ENCODE measurements around the gene ALG10.
A peak's percentile ranks its signal among the peaks of the same experiment; 100 is the strongest.
"Not testable (repeated sequence)": the region's sequence is repeated elsewhere in the genome, so short reads cannot be mapped to it uniquely, and the experiment has no call there.

The ALG10 gene, protein sequence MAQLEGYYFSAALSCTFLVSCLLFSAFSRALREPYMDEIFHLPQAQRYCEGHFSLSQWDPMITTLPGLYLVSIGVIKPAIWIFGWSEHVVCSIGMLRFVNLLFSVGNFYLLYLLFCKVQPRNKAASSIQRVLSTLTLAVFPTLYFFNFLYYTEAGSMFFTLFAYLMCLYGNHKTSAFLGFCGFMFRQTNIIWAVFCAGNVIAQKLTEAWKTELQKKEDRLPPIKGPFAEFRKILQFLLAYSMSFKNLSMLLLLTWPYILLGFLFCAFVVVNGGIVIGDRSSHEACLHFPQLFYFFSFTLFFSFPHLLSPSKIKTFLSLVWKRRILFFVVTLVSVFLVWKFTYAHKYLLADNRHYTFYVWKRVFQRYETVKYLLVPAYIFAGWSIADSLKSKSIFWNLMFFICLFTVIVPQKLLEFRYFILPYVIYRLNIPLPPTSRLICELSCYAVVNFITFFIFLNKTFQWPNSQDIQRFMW

DNA sequence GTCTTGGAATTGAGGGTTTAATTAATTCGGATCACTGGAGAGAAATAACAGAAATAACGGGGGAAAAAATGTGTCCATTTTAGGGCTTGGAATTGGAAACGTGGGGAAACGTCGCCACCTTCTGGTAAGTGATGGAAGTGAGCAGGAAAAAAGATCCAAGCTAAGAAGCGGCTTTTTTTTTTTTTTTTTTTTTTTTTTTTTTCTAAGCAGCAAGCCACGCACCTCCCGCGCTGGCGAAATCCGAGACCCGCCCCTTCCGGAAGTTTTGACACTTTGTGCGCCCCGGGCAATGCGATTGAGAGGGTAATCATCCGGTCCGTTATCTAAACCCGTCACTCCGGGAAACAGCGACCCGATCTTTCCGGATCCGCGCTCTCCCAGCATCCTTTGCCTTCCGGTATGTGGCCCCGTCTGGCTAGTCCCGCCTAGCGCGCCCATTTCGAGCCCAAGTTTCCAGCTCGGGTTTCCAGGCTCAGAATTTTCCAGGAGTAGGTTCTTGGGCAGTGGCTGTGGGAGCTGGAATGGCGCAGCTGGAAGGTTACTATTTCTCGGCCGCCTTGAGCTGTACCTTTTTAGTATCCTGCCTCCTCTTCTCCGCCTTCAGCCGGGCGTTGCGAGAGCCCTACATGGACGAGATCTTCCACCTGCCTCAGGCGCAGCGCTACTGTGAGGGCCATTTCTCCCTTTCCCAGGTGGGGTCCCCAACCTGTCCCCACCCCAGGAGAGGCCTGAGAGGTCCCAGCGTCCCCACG is at the start of gene ALG10:
ALG10 (plus strand) TSS at position 418 of the 752 bp plus-strand sequence; CDS start at position 522, 104 bp downstream.
- H3K4me3 ChIP-seq (ENCODE audit: low read depth, low read length), result peak within 1 kb of the TSS; percentile 82
- TF ChIP-seq, protein P1, sequence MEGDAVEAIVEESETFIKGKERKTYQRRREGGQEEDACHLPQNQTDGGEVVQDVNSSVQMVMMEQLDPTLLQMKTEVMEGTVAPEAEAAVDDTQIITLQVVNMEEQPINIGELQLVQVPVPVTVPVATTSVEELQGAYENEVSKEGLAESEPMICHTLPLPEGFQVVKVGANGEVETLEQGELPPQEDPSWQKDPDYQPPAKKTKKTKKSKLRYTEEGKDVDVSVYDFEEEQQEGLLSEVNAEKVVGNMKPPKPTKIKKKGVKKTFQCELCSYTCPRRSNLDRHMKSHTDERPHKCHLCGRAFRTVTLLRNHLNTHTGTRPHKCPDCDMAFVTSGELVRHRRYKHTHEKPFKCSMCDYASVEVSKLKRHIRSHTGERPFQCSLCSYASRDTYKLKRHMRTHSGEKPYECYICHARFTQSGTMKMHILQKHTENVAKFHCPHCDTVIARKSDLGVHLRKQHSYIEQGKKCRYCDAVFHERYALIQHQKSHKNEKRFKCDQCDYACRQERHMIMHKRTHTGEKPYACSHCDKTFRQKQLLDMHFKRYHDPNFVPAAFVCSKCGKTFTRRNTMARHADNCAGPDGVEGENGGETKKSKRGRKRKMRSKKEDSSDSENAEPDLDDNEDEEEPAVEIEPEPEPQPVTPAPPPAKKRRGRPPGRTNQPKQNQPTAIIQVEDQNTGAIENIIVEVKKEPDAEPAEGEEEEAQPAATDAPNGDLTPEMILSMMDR (conservative IDR thresholded peaks at IDR 0.05; ENCODE audit: low read depth, low read length), result peak; percentile 73
- peak; percentile 98 for DNase-seq (ENCODE audit: low read depth)

DNA sequence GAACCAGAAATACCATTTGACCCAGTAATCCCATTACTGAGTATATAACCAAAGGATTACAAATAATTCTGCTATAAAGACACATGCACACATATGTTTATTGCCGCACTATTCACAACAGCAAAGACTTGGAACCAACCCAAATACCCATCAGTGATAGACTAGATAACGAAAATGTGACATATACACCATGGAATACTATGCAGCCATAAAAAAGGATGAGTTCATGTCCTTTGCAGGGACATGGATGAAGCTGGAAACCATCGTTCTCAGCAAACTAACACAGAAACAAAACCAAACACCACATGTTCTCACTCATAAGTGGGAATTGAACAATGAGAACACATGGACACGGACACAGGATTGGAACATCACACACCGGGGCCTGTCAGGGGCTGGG is 49.4 kb upstream of the ALG10 start:
- H3K4me3 ChIP-seq (ENCODE audit: low read depth, low read length); DNase-seq (ENCODE audit: low read depth): not testable (repeated sequence)

DNA sequence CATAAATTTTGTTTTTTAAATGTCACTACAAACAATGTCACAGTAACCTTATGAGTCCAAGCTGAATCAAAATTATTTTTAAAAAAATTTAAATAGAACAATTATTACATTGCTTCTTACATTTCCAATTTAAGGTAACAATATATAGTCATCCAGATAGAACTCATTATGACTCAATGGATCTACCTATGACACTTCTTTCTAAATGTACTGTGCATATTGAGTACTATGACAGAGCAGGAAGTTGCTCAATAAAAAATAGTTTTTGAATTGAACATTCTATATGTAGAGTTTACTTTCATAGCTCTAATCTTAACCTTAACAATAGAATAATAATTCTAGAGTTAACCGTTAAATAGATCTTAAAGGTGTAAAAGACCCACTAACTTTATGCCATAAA is 44.4 kb upstream of the ALG10 start:
- H3K4me3 ChIP-seq (ENCODE audit: low read depth, low read length), result no peak overlapping the region
- no peak for DNase-seq (ENCODE audit: low read depth)
- TF ChIP-seq, protein P1 (conservative IDR thresholded peaks at IDR 0.05; ENCODE audit: low read depth, low read length), result no peak

DNA sequence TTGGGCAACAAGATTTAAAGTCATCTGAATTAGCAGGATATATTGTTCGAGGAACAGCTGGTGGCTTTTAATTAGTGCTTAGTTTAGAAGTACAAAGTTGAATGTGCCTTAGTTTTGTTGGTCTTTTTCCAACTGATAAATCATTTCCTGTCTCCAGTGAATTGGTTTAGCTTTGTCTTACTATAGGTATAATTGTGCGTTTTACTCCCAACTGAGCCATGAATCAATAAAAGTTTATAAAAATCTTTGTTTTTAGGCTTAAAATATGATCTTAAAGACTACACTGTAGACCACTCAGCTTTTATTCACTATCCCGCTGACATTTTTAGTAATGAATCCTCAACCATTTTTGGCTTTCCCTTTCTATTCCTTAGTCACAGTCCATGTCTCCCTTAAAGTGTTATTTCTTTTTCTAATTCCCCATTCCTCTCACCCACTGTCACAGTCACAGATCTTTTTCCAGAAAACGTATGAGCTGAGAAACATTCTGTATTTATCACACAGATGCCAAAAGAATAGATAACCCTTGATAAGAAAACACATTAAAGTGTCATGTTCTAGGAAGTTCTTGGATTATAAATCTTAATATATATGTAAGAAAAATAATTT is 34.0 kb upstream of the ALG10 start:
- TF ChIP-seq, protein P1 (conservative IDR thresholded peaks at IDR 0.05; ENCODE audit: low read depth, low read length), result no peak
- no peak for DNase-seq (ENCODE audit: low read depth)
- no peak overlapping the region for H3K4me3 ChIP-seq (ENCODE audit: low read depth, low read length)

DNA sequence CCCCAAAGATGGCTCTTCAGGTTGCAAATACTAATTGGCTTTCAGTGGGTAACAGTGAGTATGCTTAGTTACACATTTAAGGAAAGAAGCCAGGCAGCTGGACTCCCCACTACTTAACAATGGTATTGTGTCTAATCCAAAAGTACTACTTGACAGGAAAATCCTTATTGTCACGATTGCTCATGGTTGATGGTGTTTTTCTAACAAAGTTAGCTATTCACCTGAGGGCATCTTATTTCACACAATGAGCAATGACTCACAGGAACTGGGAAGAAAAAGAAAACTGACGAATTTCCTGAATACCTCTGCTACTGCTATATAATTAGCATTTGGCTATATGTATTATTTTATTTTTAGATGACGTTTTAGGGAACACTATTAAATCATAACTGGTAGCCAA is 33.4 kb upstream of the ALG10 start:
- TF ChIP-seq, protein P1 (conservative IDR thresholded peaks at IDR 0.05; ENCODE audit: low read depth, low read length), result no peak
- DNase-seq (ENCODE audit: low read depth), result no peak
- H3K4me3 ChIP-seq (ENCODE audit: low read depth, low read length), result no peak overlapping the region

DNA sequence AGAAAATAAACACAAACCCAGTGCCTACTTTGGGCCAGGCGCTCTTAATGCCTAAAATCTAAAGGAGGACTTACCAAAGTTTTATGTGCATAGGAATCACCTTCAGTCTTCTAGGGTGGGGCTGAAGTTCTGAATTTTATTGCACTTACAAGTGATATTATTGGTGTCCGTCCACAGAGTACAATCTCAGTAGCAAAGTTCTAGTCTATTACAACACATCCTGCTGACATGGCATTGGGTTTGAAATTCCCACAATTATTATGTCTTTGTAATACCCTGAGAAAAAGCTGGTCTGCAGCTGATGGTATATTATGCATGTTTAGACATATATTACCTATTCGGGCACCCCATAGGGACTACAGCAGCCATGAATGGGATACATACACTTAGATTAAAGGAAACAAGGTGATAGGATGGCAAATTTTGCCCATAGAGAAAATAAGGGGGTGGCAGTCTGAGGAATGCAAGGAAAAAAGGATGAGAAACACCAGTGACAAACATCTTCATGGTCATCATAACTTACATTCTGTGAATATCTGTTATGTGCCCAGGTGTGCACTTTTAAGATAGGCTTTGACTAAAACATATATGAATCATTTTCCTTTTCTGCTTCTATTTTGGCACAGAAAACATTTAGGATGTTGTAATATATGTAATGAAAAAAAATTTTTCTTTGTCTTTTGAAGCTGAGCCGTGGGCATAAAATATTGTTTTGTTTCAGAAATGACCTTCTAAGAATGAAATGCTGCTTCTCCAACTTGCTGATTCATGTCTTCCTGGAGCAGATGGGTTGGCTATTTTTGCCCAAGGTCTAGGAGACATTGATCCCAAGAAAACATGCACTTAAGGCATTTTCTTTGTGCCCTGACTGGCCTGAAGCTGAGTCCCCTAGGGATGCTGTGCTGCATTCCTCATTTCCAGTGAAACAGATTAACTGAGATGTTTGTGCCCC is 27.2 kb upstream of the ALG10 start:
- TF ChIP-seq, protein P1 (conservative IDR thresholded peaks at IDR 0.05; ENCODE audit: low read depth, low read length), result no peak
- DNase-seq (ENCODE audit: low read depth), result no peak
- H3K4me3 ChIP-seq (ENCODE audit: low read depth, low read length), result no peak overlapping the region

DNA sequence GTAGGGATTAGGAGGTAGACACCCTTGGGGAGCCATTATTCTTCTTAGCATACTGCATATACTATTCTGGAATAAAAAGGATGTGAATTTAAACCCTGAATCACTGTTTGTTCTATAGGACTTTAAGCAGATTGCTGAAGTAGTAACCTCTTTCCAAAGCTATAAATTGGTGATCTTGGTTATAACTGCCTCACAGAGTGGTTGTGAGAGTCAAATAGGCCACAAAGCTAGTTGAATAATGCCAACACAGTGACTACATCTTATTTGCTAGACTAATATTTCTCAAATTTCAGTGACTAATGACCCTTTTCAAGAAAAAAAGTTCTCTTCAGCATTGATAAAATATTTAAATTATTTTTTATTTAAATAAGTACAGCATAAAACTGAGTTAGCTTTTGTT is 13.5 kb upstream of the ALG10 start:
- not testable (repeated sequence) for DNase-seq (ENCODE audit: low read depth)

More for the DNA sequence above, 13.5 kb upstream of the ALG10 start:
- not testable (repeated sequence) for H3K4me3 ChIP-seq (ENCODE audit: low read depth, low read length)
